ENCODE data around the gene ZNF534.
A peak's percentile ranks its signal among the peaks of the same experiment; 100 is the strongest.
"Not testable (repeated sequence)": the region's sequence is repeated elsewhere in the genome, so short reads cannot be mapped to it uniquely, and the experiment has no call there.

ZNF534 gene

GRCh38 chr19:52428937-52429336 is at the start of gene ZNF534:
Gene ZNF534 (plus strand): TSS chr19:52429148. CDS start chr19:52431475, 2,327 bp downstream.
- no peak for DNase-seq

DNA sequence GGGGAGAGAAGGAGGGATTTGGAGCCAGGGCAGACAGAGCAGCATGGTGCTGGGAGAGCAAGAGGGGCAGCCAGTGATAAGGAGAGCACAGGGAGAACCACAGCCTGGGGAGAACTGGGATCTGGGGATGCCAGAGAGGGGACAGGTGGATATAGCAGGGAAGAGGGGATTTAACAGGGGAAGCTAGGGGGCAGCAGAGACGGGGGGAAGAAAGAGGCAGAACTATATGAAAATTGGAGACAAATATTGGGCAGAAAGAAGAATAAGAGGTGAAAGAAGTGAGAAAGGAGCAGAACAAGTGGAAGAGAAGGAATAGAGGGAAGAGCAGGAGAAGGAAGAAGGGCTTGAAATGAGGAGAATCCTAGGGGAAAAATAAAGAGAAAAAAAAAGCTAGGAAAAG is 37.8 kb upstream of the ZNF534 start:
- no peak for DNase-seq

- DNase-seq: peak; percentile 72 to 93
Measured at GRCh38 chr19:52397310-52398080, 31.5 kb upstream of the ZNF534 start, which contains the start of gene ZNF528. Gene ZNF528 (plus strand): TSS chr19:52397849. CDS start chr19:52402014, 4,165 bp downstream.

GRCh38 chr19:52398081-52398441 is 30.9 kb upstream of the ZNF534 start:
- DNase-seq: no peak

- no peak for DNase-seq
Measured at GRCh38 chr19:52410276-52410675, 18.7 kb upstream of the ZNF534 start.

- no peak for DNase-seq
Measured at GRCh38 chr19:52415711-52416110, 13.2 kb upstream of the ZNF534 start.

DNA sequence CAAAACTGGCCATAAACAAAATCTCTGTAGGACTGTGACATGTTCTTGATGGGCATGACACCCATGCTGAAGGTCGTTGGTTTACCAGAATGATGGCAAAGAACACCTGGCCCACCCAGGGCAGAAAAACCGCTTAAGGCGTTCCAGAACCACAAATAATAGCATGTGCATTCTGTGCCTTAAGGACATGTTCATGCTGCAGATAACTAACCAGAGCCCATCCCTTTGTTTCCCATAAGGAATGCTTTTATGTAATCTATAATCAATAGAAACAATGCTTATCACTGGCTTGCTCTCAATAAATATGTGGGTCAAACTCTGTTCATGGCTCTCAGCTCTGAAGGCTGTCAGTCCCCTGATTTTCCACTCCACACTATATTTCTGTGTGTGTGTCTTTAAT is 13.2 kb downstream of the ZNF534 start:
- DNase-seq: no peak

DNA sequence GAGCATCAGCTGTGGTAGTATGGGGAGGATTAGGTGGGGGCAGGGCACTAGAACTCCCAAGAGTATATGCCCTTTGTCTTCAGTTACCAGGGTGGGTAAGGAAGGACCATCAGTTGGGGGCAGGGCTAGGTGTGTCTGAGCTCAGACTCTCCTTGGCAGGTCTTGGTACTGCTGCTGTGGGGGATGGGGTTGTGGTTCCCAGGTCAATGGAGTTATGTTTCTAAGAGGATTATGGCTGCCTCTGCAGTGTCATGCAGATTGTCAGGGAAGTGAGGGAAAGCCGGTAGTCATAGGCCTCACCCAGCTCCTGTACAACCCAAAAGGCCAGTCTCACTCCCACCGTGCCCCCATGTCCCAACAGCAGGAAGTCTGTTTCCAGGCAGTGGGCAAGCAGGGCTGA is 15.6 kb downstream of the ZNF534 start:
- no peak for DNase-seq

DNA sequence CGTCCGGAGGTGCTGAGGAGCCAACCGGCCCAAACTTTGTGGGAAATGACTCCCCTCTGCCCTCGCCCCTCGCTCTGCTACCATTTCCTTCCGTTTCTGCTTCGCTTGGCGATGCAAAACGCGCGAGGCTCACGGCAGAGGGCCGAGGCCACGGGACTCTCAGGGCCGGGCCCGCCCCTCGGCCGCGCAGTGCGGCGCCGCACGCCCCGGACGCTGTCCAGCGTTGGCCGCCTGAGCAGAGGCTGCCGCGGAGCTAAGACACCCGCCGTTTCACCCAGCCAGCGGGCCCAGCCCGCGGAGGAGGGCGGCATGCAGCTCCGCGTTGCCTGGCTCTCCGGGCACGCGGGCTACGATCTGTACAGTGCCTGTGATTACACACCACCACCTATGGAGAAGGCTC is 22.3 kb downstream of the ZNF534 start:
- DNase-seq: no peak

- DNase-seq: peak; percentile 73 to 80
Measured at GRCh38 chr19:52453324-52454094, 24.6 kb downstream of the ZNF534 start, which contains the start of gene ZNF578. Gene ZNF578 (plus strand): TSS chr19:52453553. CDS start chr19:52501846, 48,293 bp downstream.

- peak in 1 of 2 experiments; percentile 15 for DNase-seq
Measured at GRCh38 chr19:52464798-52465470, 36.0 kb downstream of the ZNF534 start.

- no peak for DNase-seq
Measured at GRCh38 chr19:52473655-52474350, 44.9 kb downstream of the ZNF534 start.

DNA sequence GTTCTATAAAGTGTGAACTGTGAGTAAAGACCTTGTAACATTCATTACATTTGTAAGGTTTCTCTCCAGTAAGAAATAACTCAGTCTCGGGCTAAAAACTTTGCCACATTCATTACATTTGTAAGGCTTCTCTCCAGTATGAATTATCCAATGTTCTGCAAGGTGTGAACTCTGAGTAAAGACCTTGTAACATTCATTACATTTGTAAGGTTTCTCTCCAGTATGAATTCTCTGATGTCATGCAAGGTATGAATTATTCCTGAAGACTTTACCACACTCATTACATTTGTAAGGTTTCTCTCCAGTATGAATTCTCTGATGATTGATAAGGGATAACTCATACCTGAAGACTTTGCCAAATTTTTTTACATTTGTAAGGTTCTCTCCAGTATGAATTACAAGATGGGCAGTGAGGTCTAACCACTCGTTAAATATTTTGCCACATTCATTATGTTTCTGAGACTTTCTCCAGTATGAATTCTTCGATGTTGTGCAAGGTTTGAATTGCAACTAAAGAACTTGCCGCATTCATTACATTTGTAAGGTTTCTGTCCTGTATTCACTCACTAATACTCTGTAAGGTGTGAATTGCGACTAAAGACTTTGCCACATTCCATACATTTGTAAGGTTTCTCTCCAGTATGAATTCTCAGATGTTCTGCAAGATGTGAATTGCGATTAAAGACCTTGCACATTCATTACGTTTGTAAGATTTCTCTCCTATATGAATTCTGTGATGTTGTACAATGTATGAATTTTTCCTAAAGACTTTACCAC is 45.6 kb downstream of the ZNF534 start:
- no peak for DNase-seq

DNA sequence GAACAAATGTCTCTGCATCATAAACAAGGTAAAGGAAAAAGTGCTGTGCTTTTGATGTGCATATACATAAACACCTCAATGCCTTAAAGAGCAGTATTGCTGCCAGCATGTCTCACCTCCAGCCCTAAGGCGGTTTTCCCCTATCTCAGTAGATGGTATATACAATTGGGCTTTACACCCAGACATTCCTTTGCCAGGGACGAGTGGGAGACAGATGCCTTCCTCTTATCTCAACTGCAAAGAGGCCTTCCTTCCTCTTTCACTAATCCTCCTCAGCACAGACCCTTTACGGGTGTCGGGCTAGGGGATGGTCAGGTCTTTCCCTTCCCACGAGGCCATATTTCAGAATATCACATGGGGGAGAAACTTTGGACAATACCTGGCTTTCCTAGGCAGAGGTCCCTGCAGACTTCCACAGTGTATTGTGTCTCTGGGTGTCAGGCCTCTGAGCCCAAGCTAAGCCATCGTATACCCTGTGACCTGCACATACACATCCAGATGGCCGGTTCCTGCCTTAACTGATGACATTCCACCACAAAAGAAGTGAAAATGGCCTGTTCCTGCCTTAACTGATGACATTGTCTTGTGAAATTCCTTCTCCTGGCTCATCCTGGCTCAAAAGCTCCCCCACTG is 55.3 kb downstream of the ZNF534 start:
- not testable (repeated sequence) for DNase-seq

DNA sequence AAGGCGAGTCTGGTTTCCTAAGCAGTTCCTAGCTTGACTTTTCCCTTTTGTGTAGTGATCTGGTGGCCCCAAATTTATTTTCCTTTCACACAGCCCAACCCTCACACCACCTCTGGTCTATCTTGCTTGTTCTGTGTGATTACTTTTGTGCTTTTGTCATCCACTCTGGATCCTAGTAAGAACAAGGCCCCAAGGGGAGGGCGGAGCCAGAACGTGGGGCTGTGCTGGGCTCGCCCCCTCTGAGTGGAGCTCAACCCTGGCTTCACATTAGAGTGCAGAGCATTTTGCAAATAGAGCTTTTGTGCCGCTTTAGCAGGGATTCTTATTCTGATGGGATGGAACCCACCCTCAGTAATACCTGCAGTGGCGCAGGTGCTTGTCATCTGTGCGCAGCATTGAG is 56.1 kb downstream of the ZNF534 start:
- DNase-seq: not testable (repeated sequence)

- not testable (repeated sequence) for DNase-seq
Measured at GRCh38 chr19:52485561-52486240, 56.8 kb downstream of the ZNF534 start.

DNA sequence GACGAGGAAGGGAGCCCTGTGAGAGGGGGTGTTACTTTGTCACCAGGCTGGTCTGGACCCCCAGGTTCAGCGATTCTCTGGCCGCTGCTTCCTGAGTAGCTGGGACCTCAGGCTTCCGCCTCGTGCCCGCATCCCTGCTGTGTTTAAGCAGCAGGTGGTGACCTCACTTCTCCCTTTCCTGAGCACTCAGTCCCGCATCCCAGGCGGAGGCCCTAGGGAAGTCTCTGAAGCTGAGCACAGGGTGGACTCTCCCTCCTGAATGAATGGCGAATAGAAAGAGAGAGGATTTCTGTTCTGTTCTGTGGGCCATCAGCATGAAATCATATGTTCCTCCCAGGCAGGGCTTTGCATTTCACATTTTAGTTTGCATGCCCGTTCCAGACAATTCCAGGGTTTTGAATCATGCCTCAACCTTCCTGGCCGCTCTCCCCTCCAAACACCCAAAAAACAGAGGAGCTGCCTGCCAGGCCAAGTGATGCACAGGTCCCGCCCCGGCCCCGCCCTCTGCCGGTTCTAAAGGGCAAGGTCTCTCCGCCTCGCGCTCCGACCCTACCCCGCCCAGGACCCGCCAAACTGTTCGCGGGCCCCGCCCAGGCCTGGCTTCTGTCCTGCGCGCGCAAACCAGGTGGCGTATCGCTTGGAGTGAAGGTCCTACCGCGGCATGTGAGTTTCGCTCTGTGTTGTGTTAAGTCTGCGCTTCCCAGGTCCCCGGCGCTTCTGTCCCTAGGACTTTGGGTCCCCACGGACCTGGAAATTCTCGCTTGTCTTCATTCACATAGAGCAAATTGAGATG is 63.4 kb downstream of the ZNF534 start:
- DNase-seq: no peak

DNA sequence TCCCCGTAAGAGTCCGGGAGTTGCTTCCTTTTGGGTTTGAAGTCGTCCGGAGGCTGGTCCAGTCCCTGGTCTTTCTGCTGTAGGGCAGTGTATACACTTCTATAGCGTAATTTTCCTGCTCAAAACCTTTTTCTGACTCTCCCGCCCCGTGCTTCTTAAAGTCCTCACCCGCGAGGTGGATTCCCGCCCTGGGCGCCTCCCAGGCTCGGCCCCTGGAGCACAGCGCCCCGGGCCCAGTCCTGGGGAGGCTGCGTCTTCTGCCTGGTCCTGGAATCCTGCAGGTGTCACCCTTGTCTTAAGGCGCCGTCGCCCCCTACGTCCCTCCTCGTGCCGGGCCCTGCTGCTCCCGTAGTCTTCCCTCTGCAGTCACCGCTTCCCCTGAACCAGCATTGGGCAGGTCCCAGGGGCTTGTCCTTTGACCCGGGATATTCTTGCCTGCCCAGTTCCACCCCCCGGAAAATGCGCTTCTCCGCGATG is 64.1 kb downstream of the ZNF534 start:
- DNase-seq: no peak

DNA sequence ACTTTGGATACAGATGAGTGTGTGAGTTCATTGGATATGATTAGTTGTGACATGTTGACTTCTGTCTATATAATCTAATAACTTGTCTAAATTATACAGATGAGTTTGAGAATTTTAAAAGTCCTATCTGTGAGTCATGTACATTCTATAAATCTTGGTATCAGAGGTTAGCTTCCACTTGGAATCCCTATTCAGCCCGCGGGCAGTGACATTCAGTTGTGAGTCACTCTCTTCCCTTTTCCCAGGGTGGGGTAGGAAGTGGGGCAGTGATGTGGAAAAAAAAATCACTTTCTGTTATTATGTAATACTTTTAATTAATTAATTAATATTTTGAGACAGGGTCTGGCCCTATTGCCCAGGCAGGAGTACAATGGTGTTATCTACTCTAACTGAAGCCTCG is 65.6 kb downstream of the ZNF534 start:
- DNase-seq: no peak

GRCh38 chr19:52498571-52498970 is 69.6 kb downstream of the ZNF534 start:
- no peak for DNase-seq

Measured in NCI-H524 (cell line).